NCI-H146 (cell line): ENCODE measurements around the gene SLC35C1.
A peak's percentile ranks its signal among the peaks of the same experiment; 100 is the strongest.

Experiments used
- DNase-seq: peaks from one replicate; lab custom pipeline; 2025; lab: John Stamatoyannopoulos, UW

Gene SLC35C1

DNA sequence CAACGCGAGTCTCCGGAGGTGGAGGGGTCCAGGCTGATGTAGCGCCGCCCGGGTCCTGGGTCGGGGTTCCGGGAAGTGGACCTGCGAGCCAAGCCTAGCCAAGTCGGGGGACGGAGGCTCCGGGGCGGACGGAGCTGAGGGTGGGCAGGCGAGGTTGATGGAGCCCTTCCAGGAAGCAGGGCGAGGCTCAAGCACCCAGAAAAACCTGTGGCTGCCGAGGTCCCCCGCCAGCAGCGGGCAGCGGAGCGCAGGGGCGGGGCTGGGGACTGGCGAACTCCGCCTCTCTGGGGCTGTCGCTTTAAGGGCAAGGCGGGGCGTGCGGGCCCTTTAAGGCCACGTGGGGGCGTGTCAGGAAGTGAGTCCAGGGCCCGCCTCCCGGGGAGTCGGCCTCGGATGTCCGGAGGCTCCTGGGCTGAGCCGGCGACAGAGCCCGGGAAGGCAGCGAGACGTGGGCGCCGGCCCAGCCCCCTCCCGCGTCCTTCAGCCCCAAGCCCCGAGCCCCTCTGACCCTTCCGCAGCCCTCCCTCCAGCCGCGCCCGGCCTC is at the start of gene SLC35C1:
SLC35C1 (plus strand) TSS at position 389 of the 544 bp plus-strand sequence. CDS start 653 bp downstream, outside the sequence.
- peak; percentile 98 for DNase-seq

DNA sequence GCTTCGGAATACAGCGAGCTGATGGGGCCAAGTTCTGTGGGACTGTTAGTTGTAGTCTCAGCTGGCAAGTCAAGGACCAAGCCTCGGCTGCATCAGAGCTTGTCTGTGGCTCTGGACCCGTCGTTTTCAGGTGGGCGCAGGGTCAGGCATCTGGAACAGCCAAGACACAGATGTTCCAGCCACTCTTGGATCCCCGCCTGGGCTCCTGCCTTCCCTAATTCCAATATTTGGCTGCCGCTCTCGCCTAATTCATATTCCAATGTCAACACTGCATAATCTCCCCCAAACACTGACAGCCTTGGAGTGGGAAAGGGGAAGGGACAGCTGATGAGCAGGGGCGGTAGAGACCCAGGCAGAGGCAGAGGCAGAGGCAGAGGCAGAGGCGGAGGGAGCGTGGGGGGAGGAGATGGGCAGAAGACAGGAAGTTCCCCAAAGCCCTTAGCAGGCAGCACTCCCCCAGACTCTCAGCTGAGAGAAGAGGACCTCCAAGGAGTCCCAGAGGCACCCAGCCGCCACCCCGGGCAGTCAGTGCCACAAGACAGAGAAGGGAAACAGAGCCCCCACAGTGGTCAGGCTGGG is 49.6 kb upstream of the SLC35C1 start:
- no peak for DNase-seq

DNA sequence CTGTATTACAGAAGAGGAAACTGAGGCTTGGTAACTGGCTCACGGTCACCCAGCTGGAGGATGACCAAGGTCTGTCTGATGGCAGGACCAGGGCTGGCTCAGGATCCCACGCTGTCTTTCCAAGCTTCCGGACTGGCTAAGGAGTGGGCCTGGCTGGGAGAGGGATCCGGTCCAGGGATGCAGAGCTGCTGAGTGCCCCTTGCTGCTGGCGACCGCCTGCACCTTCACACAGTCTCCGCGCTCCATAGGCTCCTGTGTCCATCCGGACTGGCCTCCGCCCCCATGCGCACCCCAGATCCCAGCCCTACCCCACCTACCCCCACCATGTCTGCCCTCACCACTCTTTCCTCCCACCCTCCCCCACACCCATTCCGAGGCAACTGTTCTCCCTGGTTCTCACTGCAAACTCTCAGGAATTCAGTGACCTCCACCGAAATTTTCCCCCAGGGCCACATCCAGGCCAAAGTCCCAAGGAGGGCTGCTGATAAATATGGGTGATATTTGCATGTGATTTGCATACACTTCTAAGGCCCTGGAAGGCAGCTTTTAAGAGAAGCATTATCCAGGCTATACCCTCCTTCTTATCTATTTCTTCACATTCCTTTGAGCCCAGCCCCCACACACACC is 48.5 kb upstream of the SLC35C1 start:
- no peak for DNase-seq

DNA sequence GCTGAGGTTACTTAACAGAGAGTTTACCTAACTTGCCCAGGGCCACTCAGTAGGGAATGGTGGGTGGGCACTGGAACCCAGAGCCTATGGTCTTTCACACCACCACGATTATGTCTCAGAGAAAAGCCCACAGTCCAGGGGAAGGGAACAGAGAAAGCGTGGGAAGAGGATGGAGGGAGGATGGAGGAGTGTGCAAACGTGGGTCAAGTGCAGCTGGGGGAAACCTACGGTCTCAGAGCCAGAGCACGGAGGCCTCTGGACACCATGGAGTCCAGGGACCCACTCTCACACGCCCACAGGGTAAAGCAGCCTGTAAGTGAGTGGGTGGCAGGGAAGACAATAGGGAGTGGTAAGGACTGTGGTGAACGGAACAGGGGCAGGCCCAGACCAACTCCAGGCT is 47.3 kb upstream of the SLC35C1 start:
- DNase-seq: no peak

DNA sequence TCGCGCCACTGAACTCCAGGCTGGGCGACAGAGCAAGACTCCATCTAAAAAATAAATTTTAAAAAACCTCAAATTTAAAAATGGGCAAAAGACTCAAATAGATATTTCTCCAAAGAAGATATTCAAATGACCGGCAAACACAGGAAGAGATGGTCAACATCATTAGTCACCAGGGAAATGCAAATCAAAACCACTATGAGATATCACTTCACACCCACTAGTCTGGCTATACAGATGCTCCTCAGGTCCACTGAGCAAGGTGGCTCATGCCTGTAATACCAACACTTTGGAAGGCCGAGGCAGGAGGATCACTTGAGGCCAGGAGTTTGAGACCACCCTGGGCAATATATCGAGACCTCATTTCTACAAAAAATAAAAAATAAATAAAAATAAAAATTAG is 43.3 kb upstream of the SLC35C1 start:
- DNase-seq: no peak

DNA sequence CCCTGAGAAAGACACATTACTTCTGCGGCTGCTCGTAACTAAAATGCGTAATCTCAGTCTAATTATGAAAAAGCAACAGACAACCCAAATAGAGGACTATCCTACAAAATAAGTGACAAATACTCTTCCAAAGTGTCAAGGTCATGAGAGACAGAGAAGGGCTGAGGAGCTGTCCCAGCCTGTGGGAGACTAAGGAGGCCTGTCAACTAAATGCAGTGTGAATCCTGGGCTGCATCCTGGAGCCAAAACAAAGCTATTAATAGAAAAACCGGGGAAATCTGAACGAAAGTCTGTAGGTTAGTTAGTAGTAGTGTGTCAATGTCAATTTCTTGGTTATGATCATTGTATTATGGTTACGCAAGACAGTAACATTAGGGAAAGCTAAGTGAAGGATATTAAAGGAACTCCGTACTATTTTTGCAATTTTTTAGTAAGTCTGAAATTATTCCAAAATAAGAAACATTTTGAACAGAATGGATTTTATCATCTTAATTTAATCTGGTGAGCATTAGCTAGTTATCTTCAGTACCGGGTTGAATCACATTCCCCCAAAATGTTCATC is 39.8 kb upstream of the SLC35C1 start:
- DNase-seq: no peak

DNA sequence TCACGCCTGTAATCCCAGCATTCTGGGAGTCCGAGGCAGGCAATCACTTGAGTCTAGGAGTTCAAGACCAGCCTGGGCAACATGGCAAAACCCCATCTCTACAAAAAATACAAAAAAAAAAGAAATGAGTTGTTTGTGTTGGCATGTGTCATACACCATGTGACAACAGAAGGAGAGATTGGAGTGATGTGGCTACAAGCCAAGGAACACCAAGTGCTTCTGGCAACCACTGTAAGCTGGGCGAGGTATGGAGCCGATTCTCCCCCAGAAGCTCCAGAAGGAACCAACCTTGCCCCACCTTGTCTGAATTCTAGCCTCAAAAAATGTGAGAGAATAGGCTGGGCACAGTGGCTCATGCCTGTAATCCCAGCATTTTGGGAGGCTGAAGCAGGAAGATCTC is 39.1 kb upstream of the SLC35C1 start:
- no peak for DNase-seq

DNA sequence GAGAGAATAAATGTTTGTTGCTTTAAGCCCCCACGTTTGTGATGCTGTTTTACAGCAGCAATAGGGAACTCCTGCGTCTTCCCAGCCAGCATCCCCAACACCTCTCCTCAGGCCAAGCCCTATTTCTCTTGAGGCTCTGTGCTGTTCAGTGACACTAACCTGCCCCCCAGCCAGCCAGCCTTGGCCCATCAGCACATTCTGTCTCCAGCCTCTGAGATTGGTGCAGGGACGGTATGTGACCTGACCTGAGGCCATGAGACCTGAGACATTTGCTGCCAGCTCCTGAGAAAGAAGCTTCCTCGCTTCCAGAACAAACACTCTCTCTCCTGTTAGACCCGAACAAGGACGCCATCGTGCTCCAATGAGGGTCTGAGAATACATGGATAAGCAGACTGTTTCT is 38.5 kb upstream of the SLC35C1 start:
- DNase-seq: no peak

DNA sequence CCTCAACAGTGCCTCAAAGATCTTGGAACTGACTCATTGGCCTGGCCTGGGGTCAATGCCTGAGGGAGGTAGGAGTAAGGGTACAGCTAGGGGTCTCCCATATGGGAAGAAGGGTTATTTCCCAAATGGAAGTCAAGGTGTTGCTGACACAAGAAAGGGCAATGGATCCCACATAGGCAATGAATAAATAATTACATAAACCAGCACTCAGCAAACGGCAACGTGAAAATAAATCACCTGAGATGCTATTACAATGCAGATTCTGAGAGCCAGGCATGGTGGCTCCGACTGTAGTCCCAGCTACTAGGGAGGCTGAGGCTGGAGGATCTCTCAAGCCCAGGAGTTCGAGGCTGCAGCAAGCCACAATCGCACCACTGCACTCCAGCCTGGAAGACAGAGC is 36.5 kb upstream of the SLC35C1 start:
- DNase-seq: no peak

DNA sequence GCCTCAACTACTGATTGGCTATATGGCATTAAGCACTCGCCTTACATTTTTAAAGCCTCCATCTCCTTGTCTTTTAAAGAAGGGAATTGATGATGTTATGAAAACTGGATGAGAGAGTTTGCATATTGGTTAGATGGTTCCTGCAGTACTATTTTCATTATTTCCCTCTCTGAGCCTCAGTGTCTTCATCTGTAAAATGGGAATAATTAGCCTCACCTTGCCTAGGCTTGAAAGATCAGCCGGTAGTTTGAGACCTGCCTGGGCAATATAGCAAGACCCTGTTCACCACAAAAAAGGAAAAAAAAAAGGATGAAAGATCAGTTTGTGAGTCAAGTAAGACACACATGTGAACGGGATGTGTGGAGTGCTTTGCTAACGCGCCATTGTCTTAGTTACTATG is 35.0 kb upstream of the SLC35C1 start:
- DNase-seq: no peak

DNA sequence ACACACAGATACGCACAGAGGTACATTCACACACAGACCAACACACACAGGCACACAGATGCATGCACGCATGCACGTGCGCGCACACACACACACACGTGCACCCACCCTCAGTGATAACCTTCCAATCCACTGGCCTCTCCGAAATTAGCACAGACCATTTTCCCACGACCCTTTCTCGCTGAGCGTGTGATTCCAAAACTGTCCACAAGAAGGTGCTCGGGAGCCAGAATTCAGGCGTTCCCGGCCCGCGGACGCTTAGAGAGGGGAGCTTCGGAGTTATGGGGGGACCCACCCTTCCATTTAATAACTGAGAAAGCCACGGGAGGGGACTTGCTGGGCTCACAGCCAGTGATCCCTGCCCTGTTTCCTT is 33.8 kb upstream of the SLC35C1 start:
- DNase-seq: peak; percentile 53

DNA sequence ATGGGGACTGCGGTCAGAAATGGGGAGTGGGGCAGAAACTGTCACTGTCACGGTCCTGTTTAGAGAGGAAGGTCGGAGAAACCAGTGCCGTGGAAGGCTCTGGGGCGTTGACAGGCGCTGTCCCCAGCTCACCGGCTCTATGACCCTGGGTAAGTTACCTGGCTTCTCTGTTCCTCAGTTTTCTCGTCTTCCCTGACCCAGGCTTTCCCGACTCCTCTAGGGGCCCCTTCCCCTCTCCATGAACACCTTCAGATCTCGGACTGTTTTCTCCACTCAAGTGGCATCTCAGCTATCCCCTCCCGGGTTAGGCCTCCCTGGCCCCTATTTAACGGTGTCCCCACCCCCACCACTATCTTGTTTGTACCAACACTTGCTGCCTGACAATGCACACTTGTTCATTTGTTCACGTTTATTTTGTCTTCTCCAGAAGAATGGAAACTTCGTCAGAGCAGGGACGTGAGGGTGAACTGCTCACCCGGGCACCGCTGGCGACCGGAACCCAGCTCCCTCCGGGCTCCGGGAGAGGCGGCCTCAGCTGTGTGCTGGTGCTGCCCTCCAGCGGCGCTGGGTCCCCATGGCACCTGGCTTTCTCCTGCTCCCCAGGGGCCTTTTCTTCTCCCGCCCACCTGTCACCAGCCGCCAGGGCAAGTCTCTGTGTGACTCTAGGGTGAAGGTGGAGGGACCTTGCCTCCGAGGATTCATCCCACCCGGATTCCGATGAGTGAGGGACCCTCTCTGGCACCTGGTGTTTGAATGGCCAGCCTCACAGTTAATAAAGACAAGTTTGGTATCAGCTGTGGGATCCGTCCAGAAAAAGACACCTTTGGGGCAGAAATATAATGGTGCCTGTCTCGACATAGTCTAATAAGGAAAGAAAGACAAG is 33.1 kb upstream of the SLC35C1 start:
- DNase-seq: peak; percentile 80

DNA sequence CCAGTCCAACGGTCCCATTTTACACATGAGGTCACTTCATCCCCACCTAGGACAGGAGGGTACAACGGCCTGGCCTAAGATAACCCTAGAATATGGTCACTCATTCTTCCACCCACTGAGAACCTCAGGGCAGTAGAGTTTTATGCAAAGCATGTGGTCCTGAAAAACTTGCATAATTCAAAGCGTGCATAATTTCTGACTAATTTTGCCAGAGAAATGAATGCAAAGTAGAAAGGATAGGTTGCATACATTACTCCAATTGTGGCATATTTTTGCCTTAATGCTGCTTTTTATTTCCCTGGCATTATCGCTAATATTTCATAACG is 32.5 kb upstream of the SLC35C1 start:
- no peak for DNase-seq

DNA sequence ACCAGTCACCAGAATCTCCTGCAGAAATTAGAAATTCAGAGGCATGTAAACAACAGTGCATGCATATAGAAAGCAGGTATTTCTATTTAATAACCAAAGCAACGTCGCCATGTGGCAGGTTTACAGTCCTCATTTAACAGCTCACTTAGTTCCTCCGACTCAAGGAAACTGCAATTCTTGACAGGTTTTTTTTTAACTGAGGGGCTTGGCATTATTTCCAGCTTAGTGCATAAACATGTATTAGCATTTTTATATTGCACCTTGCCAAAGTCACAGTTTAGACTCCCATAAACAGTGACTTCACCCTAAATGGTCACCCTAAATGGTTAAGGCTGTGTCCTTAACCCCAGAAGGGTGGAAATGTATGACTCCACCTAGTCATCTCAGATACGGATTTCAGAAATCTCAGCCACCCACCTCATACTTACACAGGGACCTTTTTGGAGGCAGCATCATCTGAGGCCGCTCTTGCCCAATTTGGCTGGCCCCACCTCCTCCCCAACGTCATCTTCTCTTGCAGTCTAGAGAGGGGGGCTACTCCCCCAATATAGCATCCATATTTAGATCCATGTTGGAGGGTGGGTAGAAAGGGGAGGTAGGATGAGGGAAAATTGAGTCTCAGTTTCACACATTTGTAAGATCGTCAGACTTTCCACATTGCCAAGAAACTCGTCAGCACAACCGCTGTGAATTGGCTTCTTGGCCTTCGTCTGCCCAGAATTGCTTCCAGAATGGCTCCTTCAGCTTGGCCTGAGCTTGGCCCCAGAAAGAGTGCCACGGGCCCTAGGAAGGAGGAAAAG is 31.8 kb upstream of the SLC35C1 start:
- DNase-seq: no peak

DNA sequence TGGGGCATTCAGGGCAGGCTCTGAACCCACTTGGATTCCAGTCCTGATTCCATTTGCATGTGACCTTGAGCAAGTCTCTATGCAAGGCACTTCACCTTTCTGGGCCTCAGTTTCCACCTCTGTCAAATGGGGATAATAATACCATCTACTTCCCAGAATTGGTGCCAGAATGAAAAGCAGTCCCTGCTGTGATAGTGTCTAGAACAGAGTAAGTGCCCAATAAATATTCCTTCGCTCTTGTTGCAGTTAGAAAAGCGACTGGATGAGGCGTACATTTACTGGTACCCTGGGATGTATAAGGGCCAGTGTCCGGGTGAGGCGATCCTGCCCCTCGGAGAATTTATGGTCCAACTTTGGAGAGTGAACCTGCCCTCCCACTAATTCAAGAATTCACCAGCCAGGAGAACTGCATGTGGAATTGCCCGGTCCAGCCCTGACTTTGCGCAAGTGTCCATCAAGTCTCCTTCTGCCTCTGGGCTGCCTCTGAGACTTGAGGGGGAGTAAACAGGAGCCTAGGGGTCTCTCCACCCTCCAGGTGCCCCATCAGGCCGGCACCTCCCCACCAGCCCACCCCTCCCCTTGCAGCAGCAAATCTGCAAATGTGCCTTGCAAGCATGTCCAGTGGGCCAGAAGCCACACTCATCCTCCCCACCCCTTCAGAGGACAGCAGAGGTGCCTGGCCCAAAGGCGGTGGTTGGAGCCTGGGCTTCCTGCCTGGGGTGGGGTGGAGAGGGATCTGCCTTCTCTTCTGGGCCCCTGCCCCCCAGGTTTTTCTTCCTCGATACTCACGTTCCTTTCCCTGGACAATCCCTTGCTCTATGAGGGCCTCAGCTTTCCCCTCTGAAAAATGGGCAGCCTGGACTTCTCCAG is 30.9 kb upstream of the SLC35C1 start:
- no peak for DNase-seq

DNA sequence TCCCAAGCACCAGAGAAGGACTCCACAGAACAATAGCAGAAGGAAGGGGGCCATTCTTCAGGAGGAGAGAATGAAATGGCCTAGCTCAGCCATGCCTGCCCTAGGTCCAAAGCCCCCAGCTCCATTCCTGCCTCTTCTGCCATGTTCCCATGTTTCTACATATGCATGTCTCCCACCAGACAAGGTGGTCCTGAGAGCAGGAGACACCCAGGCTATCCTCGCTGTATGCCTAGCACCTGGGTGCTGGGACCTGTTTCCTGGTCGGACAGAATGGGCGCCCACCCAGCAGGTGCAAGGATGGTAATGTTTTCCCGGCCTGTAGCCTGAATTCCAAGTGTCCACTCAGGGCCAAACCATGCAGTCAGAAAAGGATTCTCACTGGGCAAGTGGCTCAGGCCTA is 30.2 kb upstream of the SLC35C1 start:
- no peak for DNase-seq

DNA sequence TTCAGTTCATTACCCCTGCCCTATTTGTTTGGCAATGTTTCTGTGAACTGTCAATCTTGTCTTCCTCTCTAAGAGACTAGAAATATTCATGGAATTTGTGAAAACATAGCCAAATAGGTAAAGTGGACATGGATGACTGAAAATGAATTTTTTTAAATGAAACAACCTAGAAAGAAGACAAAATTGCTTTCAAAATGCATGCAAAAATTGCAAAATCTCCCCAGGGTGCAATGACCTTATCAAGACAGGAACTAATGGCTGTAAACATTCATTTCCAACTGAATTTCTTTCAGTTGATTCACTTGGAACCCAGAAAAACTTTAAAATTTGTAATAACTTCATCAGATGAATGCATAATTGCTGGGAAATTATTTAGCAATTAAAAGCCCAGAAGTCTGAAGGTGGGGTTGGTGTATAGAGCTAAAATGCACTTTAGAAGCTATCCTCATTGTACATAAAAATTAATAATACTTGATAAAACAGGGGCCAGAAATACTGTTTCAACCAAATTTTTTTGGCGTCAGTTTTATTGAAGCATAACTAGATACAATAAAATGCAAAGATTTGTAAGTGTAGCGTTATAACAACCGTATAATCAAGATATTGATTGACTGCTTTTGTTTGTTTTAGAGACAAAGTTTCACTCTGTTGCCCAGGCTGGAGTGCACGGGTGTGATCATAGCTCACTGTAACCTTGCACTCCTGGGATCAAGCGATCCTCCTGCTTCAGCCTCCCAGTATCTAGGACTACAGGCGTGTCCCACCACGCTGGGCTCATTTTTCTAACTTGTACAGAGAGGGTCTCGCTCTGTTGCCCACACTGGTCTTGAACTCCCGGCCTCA is 27.6 kb upstream of the SLC35C1 start:
- DNase-seq: no peak

DNA sequence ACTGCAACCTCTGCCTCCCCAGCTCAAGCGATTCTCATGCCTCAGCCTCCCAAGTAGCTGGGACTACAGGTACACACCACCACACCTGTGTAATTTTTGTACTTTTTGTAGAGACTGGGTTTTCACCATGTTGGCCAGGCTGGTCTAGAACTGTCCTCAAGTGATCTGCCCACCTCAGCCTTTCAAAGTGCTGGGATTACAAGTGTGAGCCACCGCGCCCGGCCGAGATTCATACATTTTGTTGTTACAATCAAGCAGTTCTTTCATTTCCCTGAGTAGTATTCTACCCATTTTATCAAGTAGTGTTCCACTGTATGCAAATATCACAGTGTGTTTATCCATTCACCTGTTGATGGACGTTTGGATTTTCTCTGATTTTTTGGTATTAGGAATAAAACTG is 26.6 kb upstream of the SLC35C1 start:
- DNase-seq: no peak

DNA sequence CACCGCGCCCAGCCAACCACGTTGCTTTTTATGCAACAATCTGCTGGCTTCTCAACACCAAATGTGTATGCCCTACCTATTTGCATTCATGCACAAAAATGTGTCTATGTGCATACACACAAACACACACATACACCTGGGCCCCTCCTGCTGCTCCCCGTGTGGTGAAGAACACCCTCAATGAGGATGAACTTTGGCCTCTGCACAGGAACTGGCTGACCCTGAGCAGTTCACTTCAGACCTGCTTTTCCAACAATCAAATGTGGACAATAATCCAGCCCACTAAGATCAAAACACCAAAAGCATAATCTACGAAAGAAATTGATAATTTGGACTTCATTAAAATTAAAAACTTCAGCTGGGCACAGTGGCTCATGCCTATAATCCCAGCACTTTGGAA is 25.3 kb upstream of the SLC35C1 start:
- DNase-seq: no peak

DNA sequence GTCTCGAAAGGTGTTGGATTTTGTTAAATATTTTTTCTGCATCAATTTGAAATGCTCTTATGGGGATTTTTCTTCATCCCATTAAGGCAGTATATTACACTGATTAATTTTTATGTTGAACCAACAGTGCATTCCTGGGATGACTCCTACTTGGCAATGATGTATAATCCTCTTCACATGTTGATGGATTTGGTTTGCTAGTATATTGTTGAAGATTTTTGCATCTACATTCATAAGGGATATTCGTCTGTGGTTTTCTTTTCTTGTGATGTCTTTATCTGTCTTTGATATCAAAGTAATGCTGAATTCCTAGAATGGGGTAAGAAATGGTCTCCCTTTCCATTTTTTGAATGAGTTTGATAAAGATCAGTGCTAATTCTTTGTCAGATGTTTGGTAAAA is 18.7 kb upstream of the SLC35C1 start:
- no peak for DNase-seq
